Measurements from ENCODE around the gene TPRG1.

GRCh38 chr3:189288348-189289235 is 116.8 kb downstream of the TPRG1 start:
- TF ChIP-seq CTCF (IDR thresholded peaks at IDR 0.05), result no peak
- no peak for TF ChIP-seq POLR2A (IDR thresholded peaks at IDR 0.05)

Data from right lobe of liver (tissue), 4 donors.